ENCODE measurements around the gene HSPG2. TPM values are rescaled to one million over a fixed set of nuclear protein-coding genes. Genes with fewer than 3 reads are reported as not detected.

Gene HSPG2
- total RNA-seq, 1 donor from 2014 or later, result 179 TPM

DNA sequence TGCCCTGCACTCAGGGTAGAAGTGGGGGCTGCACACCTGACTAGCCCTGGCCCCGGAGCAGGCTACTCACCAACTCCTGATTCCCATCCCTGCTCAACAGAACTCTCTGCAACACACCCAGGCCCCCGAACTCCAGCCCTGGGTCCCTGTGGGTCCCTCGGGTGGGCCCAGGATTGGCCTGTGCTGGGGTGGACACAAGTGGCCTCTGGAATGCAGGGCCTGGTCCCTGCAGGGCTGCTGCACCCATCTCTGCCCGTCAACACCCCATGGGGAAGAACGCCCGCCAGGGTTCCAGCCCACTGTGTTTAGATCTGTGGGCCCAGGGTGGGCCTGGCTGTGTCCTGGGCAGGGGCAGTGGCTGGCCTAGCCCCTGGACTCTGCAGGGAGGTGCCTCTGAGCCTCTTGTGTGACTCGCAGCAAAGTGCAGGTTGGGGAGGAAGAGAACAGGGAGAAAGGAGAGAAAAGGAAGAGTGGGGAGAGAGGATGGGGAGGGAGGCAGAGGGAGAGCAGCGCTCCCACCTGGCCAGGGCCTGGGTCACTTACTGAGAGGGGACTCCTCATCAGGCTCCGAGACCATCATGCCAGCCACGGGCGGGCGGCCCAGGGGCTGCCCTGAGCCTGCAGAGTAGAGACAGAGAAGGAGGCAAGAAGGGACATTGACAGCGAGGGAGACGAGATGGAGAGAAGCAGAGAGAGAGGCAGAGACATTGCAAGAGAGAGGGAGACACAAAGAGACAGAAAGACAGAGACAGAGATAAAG is 43.9 kb downstream of the HSPG2 start:
- TF ChIP-seq, protein P1, sequence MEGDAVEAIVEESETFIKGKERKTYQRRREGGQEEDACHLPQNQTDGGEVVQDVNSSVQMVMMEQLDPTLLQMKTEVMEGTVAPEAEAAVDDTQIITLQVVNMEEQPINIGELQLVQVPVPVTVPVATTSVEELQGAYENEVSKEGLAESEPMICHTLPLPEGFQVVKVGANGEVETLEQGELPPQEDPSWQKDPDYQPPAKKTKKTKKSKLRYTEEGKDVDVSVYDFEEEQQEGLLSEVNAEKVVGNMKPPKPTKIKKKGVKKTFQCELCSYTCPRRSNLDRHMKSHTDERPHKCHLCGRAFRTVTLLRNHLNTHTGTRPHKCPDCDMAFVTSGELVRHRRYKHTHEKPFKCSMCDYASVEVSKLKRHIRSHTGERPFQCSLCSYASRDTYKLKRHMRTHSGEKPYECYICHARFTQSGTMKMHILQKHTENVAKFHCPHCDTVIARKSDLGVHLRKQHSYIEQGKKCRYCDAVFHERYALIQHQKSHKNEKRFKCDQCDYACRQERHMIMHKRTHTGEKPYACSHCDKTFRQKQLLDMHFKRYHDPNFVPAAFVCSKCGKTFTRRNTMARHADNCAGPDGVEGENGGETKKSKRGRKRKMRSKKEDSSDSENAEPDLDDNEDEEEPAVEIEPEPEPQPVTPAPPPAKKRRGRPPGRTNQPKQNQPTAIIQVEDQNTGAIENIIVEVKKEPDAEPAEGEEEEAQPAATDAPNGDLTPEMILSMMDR (IDR thresholded peaks at IDR 0.05), result no peak
- TF ChIP-seq POLR2A (IDR thresholded peaks at IDR 0.05) (no peak), POLR2AphosphoS5 (IDR thresholded peaks at IDR 0.05; ENCODE audit: insufficient read depth in 1 of 2, low read depth in 1 of 2) (no peak)
- Histone ChIP-seq H3K27ac (no peak overlapping the region), H3K27me3 (no peaks in the 10 kb centered on the region), H3K4me1 (peaks cover 41% of the 10 kb centered on the region), H3K9me3 (no peaks in the 10 kb centered on the region), H3K36me3 (peaks cover 0 to 22% of the 10 kb centered on the region in 2 donors), H3K4me3 (no peak overlapping the region)
- no peak for DNase-seq (ENCODE audit: extremely low spot score in 2 of 2)
- intact Hi-C loops (cut with DNase I), result no loop called here

DNA sequence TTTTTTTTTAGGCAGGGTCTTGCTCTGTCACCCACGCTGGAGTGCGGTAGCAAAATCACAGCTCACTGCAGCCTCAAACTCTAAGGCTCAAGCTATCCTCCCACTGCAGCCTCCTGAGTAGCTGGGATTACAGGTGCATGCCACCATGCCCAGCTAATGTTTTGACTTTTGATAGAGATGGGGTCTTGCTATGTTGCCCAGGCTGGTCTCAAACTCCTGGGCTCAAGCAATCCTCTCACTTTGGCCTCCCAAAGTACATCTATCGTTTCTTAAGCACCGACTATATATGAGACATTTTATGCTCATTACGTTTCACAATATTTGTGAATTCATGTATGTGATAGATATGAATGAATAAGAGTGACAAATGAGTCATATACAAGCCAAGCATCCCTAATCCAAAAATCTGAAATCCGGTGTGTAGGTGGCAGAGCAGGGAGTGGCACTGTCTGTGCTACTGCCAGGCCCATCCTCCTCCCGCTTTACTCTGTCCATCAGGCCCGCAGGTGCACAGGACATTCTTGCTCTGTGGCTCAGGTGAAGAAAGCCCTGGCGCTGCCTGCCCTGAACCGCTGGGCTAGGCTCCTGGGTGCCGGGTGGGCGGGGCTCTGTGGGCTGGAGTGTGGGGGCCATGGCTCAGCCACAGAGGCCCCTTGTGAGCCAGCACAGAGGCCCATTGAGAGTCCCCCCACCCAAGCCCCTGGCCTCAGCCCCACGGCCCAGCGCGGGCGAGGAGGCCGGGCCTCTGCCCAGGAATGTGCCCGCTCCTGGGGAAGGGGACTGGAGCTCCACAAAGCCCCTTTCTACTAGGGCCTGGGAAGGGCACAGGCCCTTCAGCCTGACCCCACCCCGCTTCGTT is 45.3 kb downstream of the HSPG2 start:
- peaks cover 28% of the 10 kb centered on the region for H3K4me1 ChIP-seq
- H3K4me3 ChIP-seq, result no peak overlapping the region
- H3K27ac ChIP-seq, result no peak overlapping the region
- peaks cover 0 to 36% of the 10 kb centered on the region in 2 donors for H3K36me3 ChIP-seq
- no peaks in the 10 kb centered on the region for H3K27me3 ChIP-seq
- no peak for DNase-seq (ENCODE audit: extremely low spot score in 2 of 2)
- H3K9me3 ChIP-seq, result no peaks in the 10 kb centered on the region
- TF ChIP-seq POLR2A (IDR thresholded peaks at IDR 0.05), result no peak
- peak in 1 of 2 donors; percentile 27 for TF ChIP-seq POLR2AphosphoS5 (IDR thresholded peaks at IDR 0.05; ENCODE audit: insufficient read depth in 1 of 2, low read depth in 1 of 2)
- intact Hi-C loops (cut with DNase I), result no loop called here

DNA sequence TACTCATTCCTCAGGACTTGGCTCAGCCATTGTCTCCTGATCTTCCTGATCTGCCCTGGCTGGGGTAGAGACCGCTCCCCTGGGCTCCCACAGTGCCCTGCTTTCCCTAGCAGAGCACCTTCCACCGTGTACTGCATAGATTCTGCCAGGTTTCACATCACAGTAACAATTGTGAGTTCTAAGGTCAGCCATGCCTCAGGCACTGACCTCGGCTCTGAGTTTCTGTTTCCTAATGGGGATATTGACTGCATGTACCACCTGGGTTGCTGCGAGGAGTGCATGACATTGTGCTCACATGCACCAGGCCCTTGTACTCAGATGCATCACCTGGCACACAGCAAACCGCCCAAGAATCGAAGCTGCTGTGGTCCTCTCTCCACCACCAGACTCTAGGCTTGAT is 46.0 kb downstream of the HSPG2 start:
- Histone ChIP-seq H3K4me1 (peaks cover 20% of the 10 kb centered on the region), H3K4me3 (no peak overlapping the region), H3K27me3 (no peaks in the 10 kb centered on the region), H3K27ac (no peak overlapping the region), H3K9me3 (no peaks in the 10 kb centered on the region), H3K36me3 (peaks cover 0 to 42% of the 10 kb centered on the region in 2 donors)
- DNase-seq (ENCODE audit: extremely low spot score in 2 of 2), result no peak
- intact Hi-C loops (cut with DNase I), result no loop called here
- TF ChIP-seq, protein P1 (IDR thresholded peaks at IDR 0.05), result no peak
- no peak for TF ChIP-seq POLR2A (IDR thresholded peaks at IDR 0.05)
- no peak for TF ChIP-seq POLR2AphosphoS5 (IDR thresholded peaks at IDR 0.05; ENCODE audit: insufficient read depth in 1 of 2, low read depth in 1 of 2)

DNA sequence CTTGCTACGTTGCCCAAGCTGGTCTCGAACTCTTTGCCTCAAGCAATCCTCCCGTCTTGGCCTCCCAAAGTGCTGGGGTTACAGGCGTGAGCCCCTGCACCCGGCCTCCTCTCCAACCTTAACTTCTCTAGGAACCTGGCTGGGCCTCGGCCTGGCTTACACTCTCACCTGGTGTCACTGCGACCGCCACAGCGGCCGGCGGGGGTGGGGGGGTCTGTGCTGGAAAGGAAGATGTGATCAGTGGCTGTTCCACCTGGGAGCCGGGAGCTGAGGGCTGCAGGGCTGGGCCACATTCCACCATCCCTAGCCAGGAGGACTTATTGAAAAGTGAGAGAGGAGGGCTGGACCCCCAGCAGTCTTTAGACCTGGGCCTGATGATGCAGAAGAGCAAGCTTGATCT is 48.6 kb downstream of the HSPG2 start:
- Histone ChIP-seq H3K4me3 (no peak overlapping the region), H3K27me3 (no peaks in the 10 kb centered on the region), H3K4me1 (no peaks in the 10 kb centered on the region), H3K27ac (no peak overlapping the region), H3K36me3 (peaks cover 0 to 52% of the 10 kb centered on the region in 2 donors), H3K9me3 (no peaks in the 10 kb centered on the region)
- no peak for TF ChIP-seq POLR2A (IDR thresholded peaks at IDR 0.05)
- TF ChIP-seq, protein P1 (IDR thresholded peaks at IDR 0.05), result no peak
- TF ChIP-seq POLR2AphosphoS5 (IDR thresholded peaks at IDR 0.05; ENCODE audit: insufficient read depth in 1 of 2, low read depth in 1 of 2), result no peak
- intact Hi-C loops (cut with DNase I), result no loop called here
- DNase-seq (ENCODE audit: extremely low spot score in 2 of 2), result no peak

DNA sequence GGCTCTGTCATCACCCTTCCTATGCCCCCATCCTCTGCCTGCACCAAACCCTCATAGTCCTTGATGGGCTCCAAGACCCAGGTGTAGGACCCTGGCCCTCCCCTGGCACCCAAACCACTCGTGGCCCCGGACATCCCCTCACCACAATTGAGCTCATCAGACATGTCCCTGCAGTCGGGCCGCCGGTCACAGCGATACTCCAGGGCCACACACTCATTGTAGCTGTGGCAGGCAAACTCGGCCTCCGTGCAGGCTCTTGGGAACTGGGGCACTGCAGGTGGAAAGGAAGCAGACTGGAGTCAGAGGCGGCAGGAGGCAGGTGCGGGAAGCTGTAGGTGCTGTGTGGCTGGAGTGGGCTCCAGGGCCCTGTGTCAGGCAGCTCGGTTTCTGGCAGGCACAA is 49.3 kb downstream of the HSPG2 start:
- H3K36me3 ChIP-seq, result peaks cover 0 to 52% of the 10 kb centered on the region in 2 donors
- intact Hi-C loops (cut with DNase I), result no loop called here
- DNase-seq (ENCODE audit: extremely low spot score in 2 of 2), result no peak
- no peak overlapping the region for H3K27ac ChIP-seq
- no peaks in the 10 kb centered on the region for H3K27me3 ChIP-seq
- no peak overlapping the region for H3K4me3 ChIP-seq
- no peak for TF ChIP-seq POLR2AphosphoS5 (IDR thresholded peaks at IDR 0.05; ENCODE audit: insufficient read depth in 1 of 2, low read depth in 1 of 2)
- TF ChIP-seq POLR2A (IDR thresholded peaks at IDR 0.05), result no peak
- TF ChIP-seq, protein P1 (IDR thresholded peaks at IDR 0.05), result no peak
- H3K4me1 ChIP-seq, result no peaks in the 10 kb centered on the region
- no peaks in the 10 kb centered on the region for H3K9me3 ChIP-seq
